GM21576 (cell line): ENCODE measurements around the gene ADGRD2.

Experiments
- ATAC-seq: cut with Tn5 transposase; IDR thresholded peaks from one replicate; pipeline ENCODE4 v1.9.1; 2021; ENCODE audit warnings: mild to moderate bottlenecking, moderate library complexity; ENCODE audit not compliant: unreplicated experiment

The ADGRD2 gene

DNA sequence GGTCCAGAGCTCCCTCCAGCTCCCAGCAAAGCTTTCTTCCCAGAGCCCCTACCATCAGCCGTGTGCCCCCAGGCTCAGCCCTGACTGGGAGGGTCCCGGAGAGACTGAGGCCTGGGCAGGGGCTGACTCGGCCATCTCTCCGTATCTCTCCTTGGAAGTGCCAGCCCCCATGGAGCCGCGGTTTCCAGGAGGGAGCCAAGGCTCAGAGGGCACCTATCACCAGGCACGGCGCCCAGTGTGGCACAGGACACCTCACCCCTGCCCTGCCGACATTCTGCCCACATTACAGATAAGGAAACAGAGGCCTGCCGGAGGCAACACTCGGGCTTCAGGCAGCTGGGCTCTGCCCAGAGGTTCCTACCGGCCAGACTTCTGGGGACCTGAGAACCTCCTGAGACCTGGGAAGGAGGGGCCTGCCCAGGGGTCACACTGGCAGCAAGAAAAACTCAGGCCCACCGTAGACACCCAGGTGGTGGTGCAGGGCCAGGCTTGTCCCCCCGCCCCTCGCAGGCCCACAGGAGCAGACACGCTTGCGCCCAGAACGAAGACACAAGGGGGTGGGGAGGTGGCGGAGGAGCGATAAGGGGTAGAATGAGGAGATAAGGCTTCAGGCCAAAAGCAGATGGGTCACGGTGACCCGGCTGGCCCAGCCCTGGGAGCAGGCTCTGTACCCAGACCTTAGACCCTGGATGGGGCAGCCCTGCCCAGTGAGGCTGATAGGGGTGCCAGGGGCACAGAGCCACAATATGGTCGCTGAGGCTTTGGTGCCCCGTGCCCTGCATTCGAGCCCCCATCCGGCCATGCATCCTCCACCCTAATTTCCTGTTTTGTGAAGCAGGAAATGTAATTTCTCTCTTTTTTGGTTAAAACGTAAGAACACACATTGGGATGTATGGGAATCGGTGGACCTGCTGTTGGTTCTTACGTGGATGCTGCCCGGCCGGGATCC, 45.1 kb downstream of the ADGRD2 start:
- ATAC-seq, result no peak

DNA sequence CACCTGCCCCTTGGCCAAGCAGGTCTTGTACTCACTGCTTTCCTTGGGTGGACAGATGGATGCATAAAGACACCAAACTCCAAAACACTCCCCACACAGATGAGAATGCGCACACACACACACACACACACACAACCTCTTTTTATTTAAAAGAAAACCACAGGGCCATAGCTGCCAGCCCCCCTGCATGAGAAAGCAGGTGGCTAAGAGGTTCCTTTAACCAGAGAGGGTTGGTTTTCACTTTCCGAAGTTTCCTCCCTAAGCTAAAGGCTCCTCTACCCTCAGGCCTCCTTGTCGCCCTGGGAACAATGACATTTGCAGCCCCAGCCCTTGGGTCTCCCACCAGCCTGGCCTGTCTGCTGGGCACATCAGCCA, 45.8 kb downstream of the ADGRD2 start:
- ATAC-seq, result no peak

DNA sequence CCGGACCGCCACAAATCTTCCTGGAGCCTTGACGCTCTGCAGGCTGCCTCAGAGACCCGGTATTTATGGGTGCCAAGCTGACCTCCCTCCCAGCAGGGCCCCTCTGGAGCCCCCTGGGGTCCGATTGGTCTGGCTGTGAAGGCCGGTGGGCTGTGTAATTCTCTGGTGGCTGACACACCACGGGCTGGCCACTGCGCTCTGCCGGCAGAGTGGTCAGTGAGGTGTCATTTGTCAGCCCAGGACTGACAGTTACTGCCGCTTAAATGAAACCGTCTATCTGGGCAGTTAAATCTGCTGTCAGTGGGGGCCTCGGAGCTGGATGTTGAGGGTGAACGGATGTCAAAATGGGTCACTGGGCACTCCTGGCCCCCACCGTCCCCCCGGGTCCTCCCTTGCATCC, 46.2 kb downstream of the ADGRD2 start:
- no peak for ATAC-seq

DNA sequence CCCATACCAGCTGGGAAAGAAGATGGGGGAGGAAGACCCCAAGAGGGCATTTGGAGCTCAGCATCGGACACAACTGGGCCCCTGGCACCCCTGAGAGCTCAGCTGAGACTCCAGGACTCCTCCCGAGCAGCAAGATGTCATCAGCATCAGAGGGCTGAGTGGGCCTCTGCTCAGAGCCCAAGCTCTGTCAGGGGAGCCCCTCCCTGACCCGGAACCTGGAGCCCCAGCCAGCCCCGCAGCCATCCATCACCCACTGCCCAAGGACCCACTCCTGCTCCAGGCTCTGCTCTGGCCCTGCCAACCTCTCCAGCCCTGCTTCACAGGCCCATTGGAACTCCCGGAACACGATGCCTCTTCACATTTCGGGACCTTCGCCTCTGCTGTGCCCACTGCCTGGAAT, 47.2 kb downstream of the ADGRD2 start:
- no peak for ATAC-seq

DNA sequence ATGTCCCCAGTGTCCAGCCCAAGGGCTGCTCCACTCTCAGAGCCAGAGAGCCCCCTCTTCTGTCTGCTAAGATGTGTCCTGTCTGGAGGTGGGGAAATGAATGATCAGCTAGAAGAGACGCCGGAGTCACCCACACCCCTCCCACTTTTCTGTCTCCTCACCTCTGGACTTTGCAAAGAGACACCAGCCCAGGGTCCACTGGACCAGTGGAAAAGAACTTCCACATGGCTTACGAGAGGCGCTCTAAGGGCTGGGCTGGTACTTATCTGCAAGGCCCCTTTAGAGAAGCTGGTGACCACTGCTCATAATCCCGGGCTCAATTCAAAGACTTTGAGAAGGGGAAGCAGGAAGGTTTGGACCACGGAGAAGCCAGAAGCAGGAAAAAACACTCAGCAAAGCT, 47.8 kb downstream of the ADGRD2 start:
- ATAC-seq, result no peak

DNA sequence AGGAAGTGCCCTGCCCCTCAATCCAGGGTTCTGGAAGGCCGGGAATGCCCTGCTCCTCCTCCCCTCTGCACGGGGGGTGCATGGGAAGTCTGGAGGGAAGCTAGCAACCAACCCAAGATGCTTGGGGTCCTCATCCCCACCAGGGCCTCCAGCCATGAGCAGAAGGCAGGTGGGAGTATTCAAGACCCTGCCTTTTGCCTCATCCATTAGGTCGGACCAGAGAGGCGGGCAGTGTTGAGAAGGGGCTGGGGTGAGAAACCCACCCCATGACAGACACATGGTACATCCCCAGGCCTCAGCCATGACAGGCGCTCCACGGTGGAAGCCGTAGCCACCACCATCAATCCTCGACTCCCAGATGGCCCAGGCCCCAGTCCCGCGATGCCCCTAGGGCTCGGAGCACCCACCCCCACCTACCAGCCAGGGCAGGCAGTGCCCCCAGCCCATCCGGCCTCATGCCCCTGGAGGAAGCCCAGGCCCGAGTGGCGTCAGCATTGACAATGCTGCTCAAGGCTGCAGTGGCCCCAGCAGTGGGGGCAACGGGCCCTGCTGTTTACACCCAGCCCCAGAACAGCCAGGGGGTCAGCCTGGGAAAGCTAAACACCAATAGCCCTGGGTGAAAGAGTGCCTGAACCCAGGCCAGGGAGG, 48.4 kb downstream of the ADGRD2 start:
- ATAC-seq, result no peak

DNA sequence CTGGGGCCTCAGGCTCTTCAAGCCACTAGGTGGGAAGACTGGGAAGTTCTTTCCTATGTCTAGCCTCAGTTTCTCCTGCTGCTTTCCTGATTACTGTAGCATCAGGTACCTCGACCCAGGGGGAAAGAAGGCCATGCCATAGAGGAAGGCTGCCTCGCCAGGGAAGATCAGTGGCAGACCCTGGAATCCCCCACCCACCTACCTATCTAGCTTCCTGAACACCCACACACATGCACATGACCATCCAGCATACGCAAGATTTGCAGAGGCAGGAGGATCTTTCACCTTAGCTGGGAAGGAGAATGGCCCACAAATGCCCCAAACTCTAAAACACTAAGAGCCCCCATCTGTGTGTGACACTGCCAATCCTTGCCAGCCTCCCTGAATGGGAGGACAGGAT, 49.0 kb downstream of the ADGRD2 start:
- no peak for ATAC-seq

DNA sequence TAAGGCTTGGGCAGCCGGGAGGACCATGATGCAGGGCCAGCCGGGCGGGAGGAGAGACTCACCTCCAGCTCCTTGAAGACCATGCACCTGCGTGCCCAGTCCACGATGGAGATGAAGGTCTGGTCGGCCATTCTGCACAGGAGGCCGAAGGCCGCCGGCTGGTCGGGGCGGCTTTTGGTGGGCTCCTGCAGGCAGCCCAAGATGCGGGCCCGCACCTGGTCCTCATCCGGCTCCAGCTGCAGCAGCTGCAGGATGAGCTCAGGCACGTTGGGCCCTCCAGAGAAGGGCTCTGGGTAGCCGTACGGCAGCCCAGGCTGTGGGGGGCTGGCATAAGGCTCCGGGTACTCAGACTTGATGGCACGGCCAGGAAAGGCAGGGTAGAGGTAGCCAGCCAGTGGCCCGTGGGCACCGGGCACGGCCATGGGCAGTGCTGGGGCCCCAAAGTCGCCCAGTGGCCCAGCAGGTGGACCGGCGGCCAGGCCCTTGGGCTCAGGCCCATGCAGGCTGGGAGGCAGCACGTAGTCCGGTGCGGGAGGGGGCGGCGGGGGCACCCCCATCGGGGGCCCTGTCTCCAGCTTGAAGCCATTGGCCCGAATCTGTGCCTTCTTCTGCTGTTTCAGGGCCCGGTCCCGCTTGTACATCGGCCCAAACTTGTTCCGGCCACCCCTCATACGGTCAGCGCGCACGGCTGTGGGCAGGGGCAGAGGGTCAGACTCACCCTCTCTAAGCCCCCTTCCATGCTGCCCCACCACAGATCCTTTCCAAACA, 50.0 kb downstream of the ADGRD2 start:
- no peak for ATAC-seq

DNA sequence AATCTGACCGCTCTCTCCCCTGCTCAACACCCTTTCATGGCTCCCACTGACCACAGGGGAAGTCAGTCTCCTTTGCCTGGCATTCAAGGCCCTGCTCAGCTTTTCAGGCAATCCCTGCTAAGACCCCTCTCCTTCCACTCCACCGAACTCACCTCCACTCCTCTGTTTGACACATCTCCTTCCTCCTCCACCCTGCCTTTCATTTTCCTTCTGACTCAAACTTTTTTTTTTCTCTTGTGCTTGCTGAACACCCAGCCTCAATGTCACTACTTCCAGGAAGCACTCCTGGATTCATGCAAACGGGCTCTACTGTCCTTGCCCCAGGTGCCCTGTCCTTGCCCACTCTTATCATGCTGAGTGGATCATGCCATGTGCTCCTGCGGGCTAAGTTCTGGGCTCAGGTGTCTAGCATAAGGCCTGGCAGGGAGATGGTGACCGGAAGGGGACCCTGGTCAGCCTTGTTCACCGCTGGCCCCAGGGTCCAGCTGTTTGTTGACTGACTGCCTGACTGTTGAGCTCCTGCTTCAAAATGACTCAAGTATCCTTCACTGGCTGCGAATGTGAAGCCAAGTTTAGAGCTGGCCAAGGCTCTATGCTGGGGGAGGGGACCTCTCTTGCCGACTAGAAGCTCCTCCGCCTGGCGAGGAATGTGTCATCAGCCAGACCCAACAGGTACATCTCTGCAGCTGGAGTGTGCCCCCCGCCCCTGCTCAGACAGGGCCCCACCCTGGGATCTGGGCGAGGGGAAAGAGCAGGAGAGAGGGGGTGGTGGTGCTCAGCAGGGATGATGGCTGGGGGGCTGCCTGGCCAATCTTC, 50.8 kb downstream of the ADGRD2 start:
- no peak for ATAC-seq

DNA sequence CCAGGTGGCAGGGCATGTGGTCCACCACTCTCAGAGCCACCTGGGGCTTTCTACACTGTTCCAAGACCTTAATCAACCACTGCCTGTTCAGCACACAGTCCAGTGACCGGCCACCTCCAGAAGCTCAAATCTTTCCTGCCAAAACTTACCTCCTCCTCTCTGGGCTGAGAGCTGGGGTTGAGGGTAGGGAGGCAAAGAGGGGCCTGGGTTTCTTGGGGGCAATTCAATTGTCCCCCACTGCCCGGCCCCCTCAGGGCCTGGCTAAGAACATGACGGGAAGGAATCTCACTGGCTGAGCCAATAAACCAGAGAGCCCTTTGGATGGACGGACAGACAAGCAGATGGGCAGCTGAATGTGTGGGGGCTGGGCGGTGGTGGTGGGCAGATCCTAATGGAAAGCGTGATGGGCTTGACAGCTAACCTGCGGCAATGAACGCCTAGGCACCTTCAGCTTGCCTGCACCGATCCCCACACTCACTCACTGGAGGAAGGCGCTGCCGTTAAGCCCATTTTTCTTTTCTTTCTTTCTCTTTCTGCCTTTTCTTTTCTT, 51.6 kb downstream of the ADGRD2 start:
- no peak for ATAC-seq

DNA sequence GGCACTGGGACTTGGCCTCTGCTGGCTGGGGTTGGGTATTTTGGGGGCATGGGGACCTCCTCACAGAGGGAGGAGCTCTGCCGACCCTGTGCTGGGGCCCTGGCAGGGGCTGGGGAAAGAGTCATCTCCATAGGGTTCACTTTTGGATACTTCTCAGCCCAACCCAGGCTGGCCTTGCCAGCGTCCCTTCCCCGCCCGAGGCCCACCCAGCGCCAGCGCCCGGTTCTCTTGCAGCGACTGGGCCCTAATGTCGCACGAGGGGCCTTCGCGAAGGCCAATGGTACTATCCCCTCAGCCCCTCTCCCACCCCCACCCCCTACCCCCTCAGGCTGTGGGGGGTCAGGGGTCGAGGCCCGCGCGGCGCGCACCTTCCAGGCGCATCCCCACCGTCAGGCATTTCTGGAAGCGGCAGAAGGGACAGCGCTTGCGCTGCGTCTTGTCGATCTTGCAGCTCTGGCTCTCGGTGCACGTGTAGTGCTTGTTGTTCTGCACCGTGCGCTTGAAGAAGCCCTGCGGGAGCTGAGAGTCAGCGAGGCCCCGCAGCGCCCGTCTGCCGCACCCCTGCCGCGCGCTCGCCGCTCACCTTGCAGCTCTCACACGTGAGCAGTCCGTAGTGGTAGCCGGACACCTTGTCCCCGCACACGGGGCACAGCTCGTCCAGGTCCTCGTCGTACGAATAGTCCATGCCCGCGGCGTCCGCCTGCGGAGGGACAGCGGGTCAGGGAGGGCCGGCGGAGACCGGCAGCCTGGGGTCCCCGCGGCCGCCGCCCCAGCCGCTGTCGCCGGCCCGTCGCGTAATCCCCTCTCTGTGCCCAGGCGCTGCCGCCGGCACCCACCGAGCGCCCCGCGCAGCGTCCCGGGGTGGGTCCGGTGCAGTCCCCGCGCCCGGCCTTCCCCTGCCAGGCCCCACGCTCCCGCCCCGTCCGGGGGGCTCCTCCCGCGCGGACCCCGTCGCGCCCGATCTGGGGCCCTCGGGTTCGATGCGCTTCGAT, 52.8 kb downstream of the ADGRD2 start:
- ATAC-seq, result no peak

DNA sequence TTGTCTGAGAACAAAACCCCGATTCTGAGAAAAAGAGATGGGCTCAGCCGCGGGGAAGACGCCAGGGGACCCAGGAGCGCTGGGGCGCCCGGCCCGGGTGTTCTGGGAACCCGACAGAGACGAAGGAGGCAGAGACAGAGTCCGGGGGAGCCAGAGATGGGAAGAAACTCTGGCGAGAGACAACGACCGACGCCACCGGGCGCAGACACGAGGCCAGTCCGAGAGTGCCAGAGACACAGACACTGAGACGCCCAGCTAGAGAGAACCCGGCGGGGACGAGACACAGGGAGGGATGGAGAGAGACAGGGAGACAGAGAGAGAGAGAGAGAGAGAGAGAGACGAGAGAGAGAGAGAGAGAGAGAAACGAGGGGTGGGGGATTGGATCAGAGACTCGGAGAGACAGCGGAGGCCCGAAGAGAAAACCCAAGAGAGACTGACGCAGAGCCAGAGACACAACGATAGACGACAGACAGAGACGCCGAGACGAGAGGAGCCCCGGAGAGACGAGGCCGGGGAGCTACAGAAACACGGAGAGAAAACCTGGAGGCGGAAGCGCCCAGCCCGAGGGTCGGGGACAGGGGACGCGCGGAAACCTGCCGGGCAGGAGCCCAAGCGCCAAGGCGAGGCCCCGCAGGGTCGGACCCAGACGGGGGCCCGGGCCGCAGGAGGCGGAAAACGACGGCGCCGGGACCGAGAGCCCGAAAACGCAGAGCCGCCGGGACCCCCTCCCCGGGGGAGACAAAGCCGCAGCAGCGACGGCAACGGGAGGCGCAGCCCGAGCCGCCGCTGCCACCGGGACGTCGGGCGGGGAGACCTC, 53.7 kb downstream of the ADGRD2 start:
- no peak for ATAC-seq

DNA sequence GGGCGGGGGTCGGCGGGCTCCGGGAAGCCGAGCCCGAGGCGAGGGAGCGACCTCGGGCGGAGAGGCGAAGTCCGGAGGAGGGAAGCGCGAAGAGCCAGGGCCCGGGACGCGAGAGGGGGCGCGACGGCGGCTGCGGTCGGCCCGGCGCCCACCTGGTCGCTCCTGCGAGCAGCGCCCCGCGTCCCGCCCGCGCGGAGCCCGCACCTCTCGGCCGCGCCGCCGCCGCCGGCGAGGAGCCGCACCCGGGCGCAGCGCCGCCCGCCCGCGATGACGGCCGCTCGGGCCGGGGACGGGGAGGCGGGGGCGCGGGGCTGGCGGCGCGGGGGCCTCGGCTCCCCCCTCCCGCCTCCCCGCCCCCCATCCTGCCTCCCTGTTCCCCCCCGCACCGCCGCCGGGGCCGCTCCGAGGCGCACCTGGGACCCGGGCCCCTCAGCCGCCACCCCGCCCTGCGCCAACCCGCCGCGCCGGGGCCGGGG, 54.3 kb downstream of the ADGRD2 start:
- no peak for ATAC-seq

DNA sequence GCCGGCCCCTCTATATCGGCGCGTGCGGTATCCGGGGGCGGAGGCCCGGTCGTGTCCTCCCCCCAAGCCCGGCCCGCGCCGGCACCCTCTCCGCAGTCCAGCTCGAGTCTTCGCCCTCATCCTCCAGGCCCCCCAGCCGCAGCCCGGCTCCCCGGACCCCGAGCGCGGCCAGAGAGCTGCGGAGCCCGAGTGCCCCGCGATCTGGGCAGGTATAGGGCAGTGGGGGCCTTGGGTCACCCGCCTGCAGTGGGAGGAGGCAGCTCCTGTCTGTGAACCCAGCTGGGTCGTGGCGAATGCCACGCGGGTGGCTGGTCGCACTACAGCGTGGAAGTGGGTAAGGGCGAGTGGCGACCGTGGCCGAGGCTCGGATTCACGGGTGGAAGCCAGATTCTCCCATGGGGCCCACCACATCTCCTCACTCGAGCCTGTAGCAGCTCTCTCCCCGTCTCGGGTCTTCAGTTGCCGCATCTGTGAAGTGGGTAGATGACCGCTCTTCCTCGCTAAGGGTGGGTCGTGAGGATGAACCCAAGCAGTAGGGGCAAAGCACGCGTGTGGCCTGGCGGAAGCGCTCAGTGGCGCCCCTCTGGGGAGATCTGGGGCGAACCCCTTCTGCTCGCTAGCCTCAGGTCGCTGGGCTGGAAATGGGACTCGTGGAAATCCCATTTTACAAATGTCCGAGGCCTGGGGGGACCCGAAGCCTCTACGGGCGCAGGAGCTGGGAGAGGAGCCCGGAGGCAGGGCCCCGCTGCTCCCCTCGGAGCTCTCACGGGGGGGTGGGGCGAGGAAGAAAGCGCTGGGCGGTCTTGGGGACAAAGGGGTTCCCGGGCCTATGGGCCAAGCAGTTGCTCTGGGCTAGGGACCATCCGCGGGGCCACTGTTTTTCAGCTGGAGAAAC, 55.0 kb downstream of the ADGRD2 start:
- ATAC-seq, result no peak

DNA sequence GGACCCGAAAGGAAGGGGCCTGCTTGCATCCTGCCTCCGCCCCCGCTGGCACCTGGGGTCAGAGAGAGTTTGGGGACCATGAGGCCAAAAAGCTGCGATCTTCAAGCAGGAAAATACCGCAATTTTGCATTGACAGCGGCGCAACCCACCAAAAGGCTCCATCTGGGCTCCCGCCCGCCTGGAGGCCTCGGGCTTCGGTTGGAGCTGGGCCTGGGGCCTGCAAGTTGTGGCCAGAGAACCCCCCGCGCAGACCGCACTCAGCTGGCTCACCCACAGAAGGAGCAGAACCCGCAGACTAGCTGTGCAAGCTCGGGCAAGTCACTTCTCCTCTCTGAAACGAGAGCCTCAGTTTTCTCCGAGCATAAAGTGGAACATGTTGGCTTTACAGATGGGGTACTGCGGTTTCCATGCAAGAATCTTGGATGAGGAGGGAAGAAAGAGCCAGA, 55.7 kb downstream of the ADGRD2 start:
- no peak for ATAC-seq

DNA sequence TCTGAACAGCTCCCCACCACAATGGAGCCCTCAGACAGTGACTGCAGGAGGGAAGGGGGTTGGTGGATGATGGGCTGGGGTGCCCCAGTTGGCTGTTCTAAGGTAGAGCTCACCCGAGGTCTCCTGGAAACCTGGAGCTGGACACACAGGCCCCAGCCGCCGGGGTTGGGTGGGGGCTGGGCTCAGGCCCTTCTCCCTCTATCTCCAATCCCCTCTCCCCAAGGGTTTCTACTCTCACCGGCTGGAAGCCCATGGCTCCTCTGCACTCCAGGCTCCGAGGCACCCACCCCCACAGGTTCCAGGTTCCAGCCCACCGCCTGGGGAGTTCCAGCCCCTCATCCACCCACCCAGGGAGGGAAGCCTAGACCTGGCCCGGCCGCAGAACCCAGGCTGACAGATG, 56.2 kb downstream of the ADGRD2 start:
- no peak for ATAC-seq
